ENCODE data around the gene EPM2AIP1.

DNA sequence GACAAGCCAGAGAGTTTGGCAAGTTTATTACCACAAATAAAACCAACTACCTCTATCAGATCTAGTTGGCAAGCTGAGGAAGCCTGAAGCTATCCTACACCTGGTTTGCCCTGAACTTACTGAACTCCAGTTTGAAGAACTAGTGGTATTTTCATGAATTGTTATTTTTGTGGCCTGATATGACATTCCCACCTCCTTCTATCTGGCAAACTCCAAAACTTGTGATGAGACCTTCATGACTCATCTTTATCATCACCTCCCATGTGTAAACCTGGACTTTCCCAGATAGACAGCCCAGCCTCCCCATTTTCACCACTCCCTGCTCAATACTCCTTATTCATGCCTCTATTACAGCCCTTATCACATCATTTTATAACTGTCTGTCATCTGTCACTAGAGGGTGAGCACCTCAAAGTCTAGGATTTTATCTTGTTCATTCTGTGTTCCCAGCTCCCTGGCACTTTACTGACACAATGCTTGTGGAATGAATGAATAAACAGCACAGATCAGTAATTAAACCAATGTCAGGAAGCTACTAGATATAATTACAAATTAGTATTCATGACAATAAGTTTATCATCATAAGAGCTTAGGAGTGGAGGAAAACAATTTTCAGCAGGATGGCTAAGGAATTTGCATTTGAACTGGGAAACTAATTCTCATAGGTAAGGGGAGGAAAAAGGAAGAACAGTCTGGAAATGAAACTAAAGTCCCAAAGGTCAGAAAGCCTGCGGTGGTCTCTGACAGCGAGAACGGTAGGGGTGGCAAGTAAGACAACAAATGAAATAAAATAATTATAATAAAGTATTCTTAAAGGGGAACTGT is 34.9 kb downstream of the EPM2AIP1 start:
- TF ChIP-seq, protein P1, sequence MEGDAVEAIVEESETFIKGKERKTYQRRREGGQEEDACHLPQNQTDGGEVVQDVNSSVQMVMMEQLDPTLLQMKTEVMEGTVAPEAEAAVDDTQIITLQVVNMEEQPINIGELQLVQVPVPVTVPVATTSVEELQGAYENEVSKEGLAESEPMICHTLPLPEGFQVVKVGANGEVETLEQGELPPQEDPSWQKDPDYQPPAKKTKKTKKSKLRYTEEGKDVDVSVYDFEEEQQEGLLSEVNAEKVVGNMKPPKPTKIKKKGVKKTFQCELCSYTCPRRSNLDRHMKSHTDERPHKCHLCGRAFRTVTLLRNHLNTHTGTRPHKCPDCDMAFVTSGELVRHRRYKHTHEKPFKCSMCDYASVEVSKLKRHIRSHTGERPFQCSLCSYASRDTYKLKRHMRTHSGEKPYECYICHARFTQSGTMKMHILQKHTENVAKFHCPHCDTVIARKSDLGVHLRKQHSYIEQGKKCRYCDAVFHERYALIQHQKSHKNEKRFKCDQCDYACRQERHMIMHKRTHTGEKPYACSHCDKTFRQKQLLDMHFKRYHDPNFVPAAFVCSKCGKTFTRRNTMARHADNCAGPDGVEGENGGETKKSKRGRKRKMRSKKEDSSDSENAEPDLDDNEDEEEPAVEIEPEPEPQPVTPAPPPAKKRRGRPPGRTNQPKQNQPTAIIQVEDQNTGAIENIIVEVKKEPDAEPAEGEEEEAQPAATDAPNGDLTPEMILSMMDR (IDR thresholded peaks at IDR 0.05): no peak
- TF ChIP-seq POLR2A (IDR thresholded peaks at IDR 0.05): no peak
- TF ChIP-seq EP300 (IDR thresholded peaks at IDR 0.05): no peak
- TF ChIP-seq POLR2AphosphoS5 (IDR thresholded peaks at IDR 0.05): no peak

Measured in suprapubic skin (tissue), 4 donors.